HepG2 (cell line): Measurements from ENCODE around the gene AOX1. TPM values are rescaled to one million over a fixed set of nuclear protein-coding genes. Genes with fewer than 3 reads are reported as not detected.
A peak's percentile ranks its signal among the peaks of the same experiment; 100 is the strongest.

ENCODE experiments used
- CBFB ChIP-seq: sonication (generic); formaldehyde crosslinking; IDR thresholded peaks from 2 replicates; pipeline ENCODE4 v1.4.0; 2020; ENCODE audit warnings: missing genetic modification reagents
- EHMT2 ChIP-seq: fragments of 200-600 bp; sonication (generic); IDR thresholded peaks from 2 replicates; pipeline ENCODE4 v1.7.0; 2017; ENCODE audit warnings: antibody characterized with exemption, low read depth, low read length, borderline replicate concordance
- HNRNPH1 ChIP-seq: fragments of 200-400 bp; formaldehyde crosslinking; optimal IDR thresholded peaks from 2 replicates; pipeline ENCODE3; 2017; ENCODE audit warnings: mild to moderate bottlenecking, low read depth, low read length
- HOXA7 ChIP-seq: sonication (generic); formaldehyde crosslinking; IDR thresholded peaks from 2 replicates; pipeline ENCODE4 v1.8.1; 2022; ENCODE audit warnings: mild to moderate bottlenecking, missing genetic modification reagents, moderate library complexity
- LCORL ChIP-seq, 2 experiments: fragments of 450-650 bp in 1 of 2; sonication (generic) in 1 of 2; formaldehyde crosslinking in 1 of 2; IDR thresholded peaks; 2 replicates each; pipeline versions ENCODE4 v1.5.0 to v1.6.1; 2017 to 2020; ENCODE audit warnings: antibody characterized with exemption in 1 of 2, missing genetic modification reagents in 1 of 2
- ONECUT2 ChIP-seq: sonication (generic); formaldehyde crosslinking; IDR thresholded peaks from 2 replicates; pipeline ENCODE4 v1.4.0; 2020; ENCODE audit warnings: missing genetic modification reagents
- SETDB1 ChIP-seq: sonication (generic); formaldehyde crosslinking; IDR thresholded peaks from 2 replicates; pipeline ENCODE4 v1.5.1; 2020; ENCODE audit warnings: missing genetic modification reagents, mild to moderate bottlenecking, borderline replicate concordance
- TAF1 ChIP-seq: sonication (generic); formaldehyde crosslinking; IDR thresholded peaks from 2 replicates; pipeline ENCODE4 v1.4.0; 2020; ENCODE audit warnings: missing genetic modification reagents
- ZNF530 ChIP-seq: sonication (generic); formaldehyde crosslinking; IDR thresholded peaks from 2 replicates; pipeline ENCODE4 v1.5.0; 2020; ENCODE audit warnings: low read depth, mild to moderate bottlenecking, missing genetic modification reagents
- polyA plus RNA-seq, 8 experiments: library from polyadenylated mRNA; depleted of rRNA in 3 of 8; stranded (reverse) in 7 of 8; unstranded in 1 of 8; fragments of >200 nt; fragmentation: Illumina TruSeq in 4 of 8; extraction: Trizol in 4 of 8; gene quantifications; 2 replicates each; pipeline versions ENCODE4 v1.2.1 to v1.2.3, GENCODE V29; 2011 to 2016; ENCODE audit warnings: low read depth in 4 of 8, missing spikeins in 1 of 8, mixed read lengths in 1 of 8; ENCODE audit not compliant: insufficient read depth in 1 of 8
- total RNA-seq, 5 experiments: library from RNA; depleted of rRNA; stranded (reverse); fragments of >200 nt; fragmentation: Illumina TruSeq; extraction: Trizol; gene quantifications; 2 replicates each; pipeline ENCODE4 v1.2.3, GENCODE V29; 2016; ENCODE audit warnings: low read depth in 1 of 5
- TF ChIP-seq, protein P1 (sequence below), 2 experiments: fragments of 450-650 bp in 1 of 2; sonication (generic) in 1 of 2; formaldehyde crosslinking in 1 of 2; IDR thresholded peaks; 2 replicates each; pipeline versions ENCODE4 v1.6.1 to v1.8.0; 2016 to 2022; ENCODE audit warnings: antibody characterized with exemption in 1 of 2, mild to moderate bottlenecking in 1 of 2, missing genetic modification reagents in 1 of 2
- TF ChIP-seq, protein P2 (sequence below): sonication (generic); formaldehyde crosslinking; IDR thresholded peaks from 2 replicates; pipeline ENCODE4 v1.5.0; 2020; ENCODE audit warnings: mild to moderate bottlenecking, missing genetic modification reagents, borderline replicate concordance
- TF ChIP-seq, protein P3 (sequence below): sonication (generic); formaldehyde crosslinking; IDR thresholded peaks from 2 replicates; pipeline ENCODE4 v1.8.0; 2022; ENCODE audit warnings: low read depth, missing genetic modification reagents
- TF ChIP-seq, protein P4 (sequence below): sonication (generic); formaldehyde crosslinking; IDR thresholded peaks from 2 replicates; pipeline ENCODE4 v1.4.0; 2020; ENCODE audit warnings: mild to moderate bottlenecking, missing genetic modification reagents

AOX1 gene
- total and polyA plus RNA-seq, 2 of the 13 experiments (the other 11 are each of a cell fraction or from before 2014, with no cell fraction given), result 9.2 to 18.0 TPM

DNA sequence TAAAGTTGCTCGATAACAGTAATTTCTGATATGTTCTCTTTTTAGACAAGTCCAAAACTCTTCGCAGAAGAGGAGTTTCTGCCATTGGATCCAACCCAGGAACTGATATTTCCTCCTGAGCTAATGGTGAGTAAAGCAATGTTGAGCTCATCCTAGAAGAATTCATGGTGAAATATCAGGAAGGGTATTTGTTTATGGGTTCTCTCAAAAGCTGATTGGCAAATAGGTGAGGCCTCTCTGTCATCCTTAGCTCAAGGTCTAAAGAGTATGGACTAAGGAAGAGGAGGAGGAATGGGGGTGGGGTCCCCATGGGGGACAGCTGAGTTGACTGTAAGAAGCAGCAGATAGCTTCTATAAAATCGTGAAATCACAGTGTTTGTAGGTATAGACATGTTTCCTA, 18.2 kb downstream of the AOX1 start (continued):
- TF ChIP-seq, protein P1, sequence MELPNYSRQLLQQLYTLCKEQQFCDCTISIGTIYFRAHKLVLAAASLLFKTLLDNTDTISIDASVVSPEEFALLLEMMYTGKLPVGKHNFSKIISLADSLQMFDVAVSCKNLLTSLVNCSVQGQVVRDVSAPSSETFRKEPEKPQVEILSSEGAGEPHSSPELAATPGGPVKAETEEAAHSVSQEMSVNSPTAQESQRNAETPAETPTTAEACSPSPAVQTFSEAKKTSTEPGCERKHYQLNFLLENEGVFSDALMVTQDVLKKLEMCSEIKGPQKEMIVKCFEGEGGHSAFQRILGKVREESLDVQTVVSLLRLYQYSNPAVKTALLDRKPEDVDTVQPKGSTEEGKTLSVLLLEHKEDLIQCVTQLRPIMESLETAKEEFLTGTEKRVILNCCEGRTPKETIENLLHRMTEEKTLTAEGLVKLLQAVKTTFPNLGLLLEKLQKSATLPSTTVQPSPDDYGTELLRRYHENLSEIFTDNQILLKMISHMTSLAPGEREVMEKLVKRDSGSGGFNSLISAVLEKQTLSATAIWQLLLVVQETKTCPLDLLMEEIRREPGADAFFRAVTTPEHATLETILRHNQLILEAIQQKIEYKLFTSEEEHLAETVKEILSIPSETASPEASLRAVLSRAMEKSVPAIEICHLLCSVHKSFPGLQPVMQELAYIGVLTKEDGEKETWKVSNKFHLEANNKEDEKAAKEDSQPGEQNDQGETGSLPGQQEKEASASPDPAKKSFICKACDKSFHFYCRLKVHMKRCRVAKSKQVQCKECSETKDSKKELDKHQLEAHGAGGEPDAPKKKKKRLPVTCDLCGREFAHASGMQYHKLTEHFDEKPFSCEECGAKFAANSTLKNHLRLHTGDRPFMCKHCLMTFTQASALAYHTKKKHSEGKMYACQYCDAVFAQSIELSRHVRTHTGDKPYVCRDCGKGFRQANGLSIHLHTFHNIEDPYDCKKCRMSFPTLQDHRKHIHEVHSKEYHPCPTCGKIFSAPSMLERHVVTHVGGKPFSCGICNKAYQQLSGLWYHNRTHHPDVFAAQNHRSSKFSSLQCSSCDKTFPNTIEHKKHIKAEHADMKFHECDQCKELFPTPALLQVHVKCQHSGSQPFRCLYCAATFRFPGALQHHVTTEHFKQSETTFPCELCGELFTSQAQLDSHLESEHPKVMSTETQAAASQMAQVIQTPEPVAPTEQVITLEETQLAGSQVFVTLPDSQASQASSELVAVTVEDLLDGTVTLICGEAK (IDR thresholded peaks at IDR 0.05), result no peak
- TF ChIP-seq, protein P1 (CRISPR knock-in tag; IDR thresholded peaks at IDR 0.05), result no peak
- TF ChIP-seq HOXA7 (CRISPR knock-in tag) (no peak), SETDB1 (CRISPR knock-in tag) (no peak), ONECUT2 (no peak), HNRNPH1 (no peak), LCORL (IDR thresholded peaks at IDR 0.05) (no peak), LCORL (CRISPR knock-in tag; IDR thresholded peaks at IDR 0.05) (no peak), TAF1 (CRISPR knock-in tag) (no peak), CBFB (no peak), EHMT2 (peak; percentile 74; the same call in 1 of the 2 replicates), ZNF530 (no peak)
- TF ChIP-seq, protein P2, sequence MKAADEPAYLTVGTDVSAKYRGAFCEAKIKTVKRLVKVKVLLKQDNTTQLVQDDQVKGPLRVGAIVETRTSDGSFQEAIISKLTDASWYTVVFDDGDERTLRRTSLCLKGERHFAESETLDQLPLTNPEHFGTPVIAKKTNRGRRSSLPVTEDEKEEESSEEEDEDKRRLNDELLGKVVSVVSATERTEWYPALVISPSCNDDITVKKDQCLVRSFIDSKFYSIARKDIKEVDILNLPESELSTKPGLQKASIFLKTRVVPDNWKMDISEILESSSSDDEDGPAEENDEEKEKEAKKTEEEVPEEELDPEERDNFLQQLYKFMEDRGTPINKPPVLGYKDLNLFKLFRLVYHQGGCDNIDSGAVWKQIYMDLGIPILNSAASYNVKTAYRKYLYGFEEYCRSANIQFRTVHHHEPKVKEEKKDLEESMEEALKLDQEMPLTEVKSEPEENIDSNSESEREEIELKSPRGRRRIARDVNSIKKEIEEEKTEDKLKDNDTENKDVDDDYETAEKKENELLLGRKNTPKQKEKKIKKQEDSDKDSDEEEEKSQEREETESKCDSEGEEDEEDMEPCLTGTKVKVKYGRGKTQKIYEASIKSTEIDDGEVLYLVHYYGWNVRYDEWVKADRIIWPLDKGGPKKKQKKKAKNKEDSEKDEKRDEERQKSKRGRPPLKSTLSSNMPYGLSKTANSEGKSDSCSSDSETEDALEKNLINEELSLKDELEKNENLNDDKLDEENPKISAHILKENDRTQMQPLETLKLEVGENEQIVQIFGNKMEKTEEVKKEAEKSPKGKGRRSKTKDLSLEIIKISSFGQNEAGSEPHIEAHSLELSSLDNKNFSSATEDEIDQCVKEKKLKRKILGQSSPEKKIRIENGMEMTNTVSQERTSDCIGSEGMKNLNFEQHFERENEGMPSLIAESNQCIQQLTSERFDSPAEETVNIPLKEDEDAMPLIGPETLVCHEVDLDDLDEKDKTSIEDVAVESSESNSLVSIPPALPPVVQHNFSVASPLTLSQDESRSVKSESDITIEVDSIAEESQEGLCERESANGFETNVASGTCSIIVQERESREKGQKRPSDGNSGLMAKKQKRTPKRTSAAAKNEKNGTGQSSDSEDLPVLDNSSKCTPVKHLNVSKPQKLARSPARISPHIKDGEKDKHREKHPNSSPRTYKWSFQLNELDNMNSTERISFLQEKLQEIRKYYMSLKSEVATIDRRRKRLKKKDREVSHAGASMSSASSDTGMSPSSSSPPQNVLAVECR (CRISPR knock-in tag), result no peak
- TF ChIP-seq, protein P3, sequence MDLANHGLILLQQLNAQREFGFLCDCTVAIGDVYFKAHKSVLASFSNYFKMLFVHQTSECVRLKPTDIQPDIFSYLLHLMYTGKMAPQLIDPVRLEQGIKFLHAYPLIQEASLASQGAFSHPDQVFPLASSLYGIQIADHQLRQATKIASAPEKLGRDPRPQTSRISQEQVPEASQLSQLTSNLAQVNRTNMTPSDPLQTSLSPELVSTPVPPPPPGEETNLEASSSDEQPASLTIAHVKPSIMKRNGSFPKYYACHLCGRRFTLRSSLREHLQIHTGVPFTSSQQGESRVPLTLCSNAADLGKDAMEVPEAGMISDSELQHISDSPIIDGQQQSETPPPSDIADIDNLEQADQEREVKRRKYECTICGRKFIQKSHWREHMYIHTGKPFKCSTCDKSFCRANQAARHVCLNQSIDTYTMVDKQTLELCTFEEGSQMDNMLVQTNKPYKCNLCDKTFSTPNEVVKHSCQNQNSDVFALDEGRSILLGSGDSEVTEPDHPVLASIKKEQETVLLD, result no peak
- TF ChIP-seq, protein P4, sequence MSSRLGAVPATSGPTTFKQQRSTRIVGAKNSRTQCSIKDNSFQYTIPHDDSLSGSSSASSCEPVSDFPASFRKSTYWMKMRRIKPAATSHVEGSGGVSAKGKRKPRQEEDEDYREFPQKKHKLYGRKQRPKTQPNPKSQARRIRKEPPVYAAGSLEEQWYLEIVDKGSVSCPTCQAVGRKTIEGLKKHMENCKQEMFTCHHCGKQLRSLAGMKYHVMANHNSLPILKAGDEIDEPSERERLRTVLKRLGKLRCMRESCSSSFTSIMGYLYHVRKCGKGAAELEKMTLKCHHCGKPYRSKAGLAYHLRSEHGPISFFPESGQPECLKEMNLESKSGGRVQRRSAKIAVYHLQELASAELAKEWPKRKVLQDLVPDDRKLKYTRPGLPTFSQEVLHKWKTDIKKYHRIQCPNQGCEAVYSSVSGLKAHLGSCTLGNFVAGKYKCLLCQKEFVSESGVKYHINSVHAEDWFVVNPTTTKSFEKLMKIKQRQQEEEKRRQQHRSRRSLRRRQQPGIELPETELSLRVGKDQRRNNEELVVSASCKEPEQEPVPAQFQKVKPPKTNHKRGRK (CRISPR knock-in tag), result no peak
